GF-D8 (cell line): ENCODE measurements around the gene KRT20.
"Not testable (repeated sequence)": the region's sequence is repeated elsewhere in the genome, so short reads cannot be mapped to it uniquely, and the experiment has no call there.

Experiments
- DNase-seq: peaks from one replicate; lab custom pipeline; 2025; lab: John Stamatoyannopoulos, UW

KRT20 gene

GRCh38 chr17:40884708-40885512 lies at the start of gene KRT20:
TSS of gene KRT20 (minus strand) at chr17:40885242. CDS start at chr17:40885185, 57 bp downstream.
- no peak for DNase-seq

- DNase-seq = no peak
Measured at GRCh38 chr17:40932608-40933007, 47.6 kb upstream of the KRT20 start.

- no peak for DNase-seq
Measured at GRCh38 chr17:40931311-40931710, 46.3 kb upstream of the KRT20 start.

- no peak for DNase-seq
Measured at GRCh38 chr17:40926341-40926740, 41.3 kb upstream of the KRT20 start.

- no peak for DNase-seq
Measured at GRCh38 chr17:40922239-40922638, 37.2 kb upstream of the KRT20 start.

- no peak for DNase-seq
Measured at GRCh38 chr17:40921026-40921425, 36.0 kb upstream of the KRT20 start.

GRCh38 chr17:40917116-40917515 lies 32.1 kb upstream of the KRT20 start:
- DNase-seq = not testable (repeated sequence)

GRCh38 chr17:40916366-40916765 lies 31.3 kb upstream of the KRT20 start:
- no peak for DNase-seq

GRCh38 chr17:40915721-40916256 lies 30.7 kb upstream of the KRT20 start:
- no peak for DNase-seq

GRCh38 chr17:40915199-40915661 lies 30.2 kb upstream of the KRT20 start:
- DNase-seq = no peak

GRCh38 chr17:40914075-40914855 lies 29.2 kb upstream of the KRT20 start:
- no peak for DNase-seq

- no peak for DNase-seq
Measured at GRCh38 chr17:40912486-40913210, 27.6 kb upstream of the KRT20 start.

- no peak for DNase-seq
Measured at GRCh38 chr17:40910441-40910841, 25.4 kb upstream of the KRT20 start.

- no peak for DNase-seq
Measured at GRCh38 chr17:40909755-40910154, 24.7 kb upstream of the KRT20 start.

GRCh38 chr17:40909351-40909750 lies 24.3 kb upstream of the KRT20 start:
- no peak for DNase-seq

- no peak for DNase-seq
Measured at GRCh38 chr17:40906613-40907012, 21.6 kb upstream of the KRT20 start.

GRCh38 chr17:40905370-40905769 lies 20.3 kb upstream of the KRT20 start:
- DNase-seq = no peak

- no peak for DNase-seq
Measured at GRCh38 chr17:40903129-40903847, 18.2 kb upstream of the KRT20 start.

- no peak for DNase-seq
Measured at GRCh38 chr17:40902498-40902897, 17.5 kb upstream of the KRT20 start.

- no peak for DNase-seq
Measured at GRCh38 chr17:40901981-40902474, 17.0 kb upstream of the KRT20 start.

- DNase-seq = no peak
Measured at GRCh38 chr17:40900809-40901356, 15.8 kb upstream of the KRT20 start.
